ENCODE measurements around the gene ST8SIA6. TPM values are rescaled to one million over a fixed set of nuclear protein-coding genes. Genes with fewer than 3 reads are reported as not detected.
A peak's percentile ranks its signal among the peaks of the same experiment; 100 is the strongest.

Gene ST8SIA6
- total and polyA plus RNA-seq, 10 of the 15 experiments (the other 5 are each of a cell fraction or from before 2014, with no cell fraction given), result 0.22 TPM; not detected in 9

DNA sequence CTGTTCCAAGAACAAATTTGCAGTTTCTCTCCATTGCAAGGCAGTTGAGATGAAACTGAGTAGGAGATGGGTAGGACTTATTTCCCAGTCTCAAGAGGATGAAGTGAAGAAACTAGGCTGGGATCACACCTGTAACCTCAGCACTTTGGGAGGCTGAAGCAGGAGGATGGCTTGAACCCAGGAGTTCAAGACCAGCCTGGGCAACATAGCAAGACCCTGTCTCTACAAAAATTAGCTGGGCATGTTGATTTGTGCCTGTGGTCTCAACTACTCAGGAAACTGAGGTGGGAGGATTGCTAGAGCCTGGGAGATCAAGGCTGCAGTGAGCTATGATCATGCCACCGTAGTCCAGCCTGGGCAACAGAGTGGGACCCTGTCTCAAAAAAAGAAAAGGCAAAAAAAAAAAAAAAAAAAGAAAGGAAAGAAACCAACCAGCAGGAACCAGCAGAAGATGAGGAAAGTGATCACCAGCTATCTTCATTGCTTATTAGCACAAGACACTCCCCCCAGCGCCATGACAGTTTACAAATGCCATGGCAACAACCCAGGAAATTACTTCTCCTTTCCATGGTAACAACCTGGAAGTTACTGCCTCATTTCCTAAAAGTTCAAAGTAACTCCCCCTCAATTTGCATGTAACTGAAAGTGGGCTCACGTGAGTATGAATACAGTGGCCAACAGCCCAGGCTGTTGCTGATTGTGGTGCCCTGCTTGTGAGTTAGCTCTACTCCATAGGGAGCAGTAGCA, 18.3 kb upstream of the ST8SIA6 start:
- Histone ChIP-seq H3K27me3 (replicated peaks in 1 of 2; ENCODE audit: control insufficient read depth in 2 of 2, insufficient read depth in 2 of 2, low read length in 1 of 2) (no peaks in the 10 kb centered on the region), H3K79me2 (ENCODE audit: control insufficient read depth, insufficient read depth, low read length) (no peaks in the 10 kb centered on the region), H3K4me1 (ENCODE audit: control insufficient read depth, insufficient read depth, low read length) (no peaks in the 10 kb centered on the region), H3K4me2 (ENCODE audit: control insufficient read depth, insufficient read depth) (no peak overlapping the region), H3K36me3 (ENCODE audit: control insufficient read depth in 2 of 2, insufficient read depth in 2 of 2, low read length in 1 of 2) (no peaks in the 10 kb centered on the region), H3K9ac (ENCODE audit: control insufficient read depth, insufficient read depth, low read length) (no peak overlapping the region), H3K27ac (ENCODE audit: control insufficient read depth, insufficient read depth) (no peak overlapping the region), H4K20me1 (ENCODE audit: control insufficient read depth, insufficient read depth) (no peaks in the 10 kb centered on the region), H3K9me3 (replicated peaks; ENCODE audit: control insufficient read depth, insufficient read depth, low read length) (peaks cover 5% of the 10 kb centered on the region), H2AFZ (ENCODE audit: control insufficient read depth, low read depth, low read length) (no peak overlapping the region), H3K4me3 (no peak overlapping the region)
- POLR2A ChIA-PET, result no interaction called here
- CTCF ChIA-PET, result no interaction called here
- DNase-seq (ENCODE audit: low read depth, low spot score) (no peak), FAIRE-seq (no peak), ATAC-seq (no peak)
- 72% methylated on average over 3 of the region's 3 CpGs for WGBS (ENCODE audit: insufficient coverage, insufficient replicate concordance, low lambda C conversion rate, missing lambda C conversion rate)
- in situ Hi-C loops (cut with MboI) (no loop called here), intact Hi-C loops (cut with micrococcal nuclease; ENCODE audit: unreplicated experiment) (no loop called here)
- no TSS peak for BruUV-seq (replicated peaks)
- RAD21 ChIA-PET (ENCODE audit: unreplicated experiment), result no interaction called here
- SMC1A ChIA-PET (ENCODE audit: uncharacterized antibody, unreplicated experiment), result interaction anchor here (0.8 to 1.7 kb wide), 3 partner anchors 18 to 38 kb away, joined by 4 to 5 read pairs (median 4); no protein-coding TSS in a partner anchor
- TF ChIP-seq GABPA (IDR thresholded peaks at IDR 0.05; ENCODE audit: low read depth) (0 out of 2 replicates have a peak, but pooled peaks have one; percentile 15), KLF5 (IDR thresholded peaks at IDR 0.05; ENCODE audit: partially characterized antibody) (no peak), YY1 (IDR thresholded peaks at IDR 0.05; ENCODE audit: low read depth, low read length) (peak; percentile 64; the same call in 1 of the 2 replicates), PML (IDR thresholded peaks at IDR 0.05; ENCODE audit: low read length) (no peak), NR2C1 (IDR thresholded peaks at IDR 0.05) (peak; percentile 41; the same call in 1 of the 2 replicates), POU2F2 (IDR thresholded peaks at IDR 0.05; ENCODE audit: borderline replicate concordance, low read depth, low read length) (0 out of 3 replicates have a peak, but pooled peaks have one; percentile 20), BHLHE40 (IDR thresholded peaks at IDR 0.05; ENCODE audit: borderline replicate concordance in 1 of 2, low read depth in 2 of 2, low read length in 1 of 2) (0 out of 4 replicates have a peak, but pooled peaks of 1 of the 2 experiments have one; percentile 36)

DNA sequence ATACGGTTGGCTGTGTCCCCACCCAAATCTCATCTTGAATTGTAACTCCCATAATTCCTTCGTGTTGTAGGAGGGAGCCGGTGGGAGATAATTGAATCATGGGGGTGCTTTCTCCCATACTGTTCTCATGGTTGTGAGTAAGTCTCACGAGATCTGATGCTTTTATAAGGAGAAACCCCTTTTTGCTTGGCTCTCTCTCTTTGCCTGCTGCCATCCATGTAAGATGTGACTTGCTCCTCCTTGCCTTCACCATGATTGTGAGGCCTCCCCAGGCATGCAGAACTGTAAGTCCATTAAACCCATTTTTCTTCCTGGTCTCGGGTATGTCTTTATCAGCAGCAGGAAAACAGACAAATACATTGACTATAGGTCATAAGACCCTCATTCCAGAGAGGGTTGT, 15.9 kb upstream of the ST8SIA6 start:
- Histone ChIP-seq H3K79me2 (ENCODE audit: control insufficient read depth, insufficient read depth, low read length) (no peaks in the 10 kb centered on the region), H3K4me3 (no peak overlapping the region), H3K9ac (ENCODE audit: control insufficient read depth, insufficient read depth, low read length) (no peak overlapping the region), H3K9me3 (replicated peaks; ENCODE audit: control insufficient read depth, insufficient read depth, low read length) (peaks cover 5% of the 10 kb centered on the region), H4K20me1 (ENCODE audit: control insufficient read depth, insufficient read depth) (no peaks in the 10 kb centered on the region), H3K36me3 (ENCODE audit: control insufficient read depth in 2 of 2, insufficient read depth in 2 of 2, low read length in 1 of 2) (no peaks in the 10 kb centered on the region), H2AFZ (ENCODE audit: control insufficient read depth, low read depth, low read length) (no peak overlapping the region), H3K4me1 (ENCODE audit: control insufficient read depth, insufficient read depth, low read length) (no peaks in the 10 kb centered on the region), H3K27me3 (replicated peaks in 1 of 2; ENCODE audit: control insufficient read depth in 2 of 2, insufficient read depth in 2 of 2, low read length in 1 of 2) (no peaks in the 10 kb centered on the region), H3K27ac (ENCODE audit: control insufficient read depth, insufficient read depth) (no peak overlapping the region), H3K4me2 (ENCODE audit: control insufficient read depth, insufficient read depth) (no peak overlapping the region)
- ChIA-PET RAD21 (ENCODE audit: unreplicated experiment) (no interaction called here), CTCF (interaction anchor here (0.7 to 1.0 kb wide), 2 partner anchors 10 to 131 kb away, joined by 3 read pairs; no protein-coding TSS in a partner anchor), SMC1A (ENCODE audit: uncharacterized antibody, unreplicated experiment) (no interaction called here), POLR2A (no interaction called here)
- ATAC-seq, result no peak
- WGBS (ENCODE audit: insufficient coverage, insufficient replicate concordance, low lambda C conversion rate, missing lambda C conversion rate), result 32% methylated on average over 5 of the region's 5 CpGs
- no peak for FAIRE-seq
- no peak for DNase-seq (ENCODE audit: low read depth, low spot score)
- intact Hi-C loops (cut with micrococcal nuclease; ENCODE audit: unreplicated experiment) (no loop called here), in situ Hi-C loops (cut with MboI) (no loop called here)
- no TSS peak for BruUV-seq (replicated peaks)
- TF ChIP-seq BMI1 (IDR thresholded peaks at IDR 0.05; ENCODE audit: borderline replicate concordance) (no peak), KLF5 (IDR thresholded peaks at IDR 0.05; ENCODE audit: partially characterized antibody) (no peak), ATF7 (IDR thresholded peaks at IDR 0.05; ENCODE audit: low read depth) (no peak), POU2F2 (IDR thresholded peaks at IDR 0.05; ENCODE audit: borderline replicate concordance, low read depth, low read length) (no peak), MYB (IDR thresholded peaks at IDR 0.05; ENCODE audit: borderline replicate concordance, low read depth, low read length) (no peak)
- TF ChIP-seq, protein P1, sequence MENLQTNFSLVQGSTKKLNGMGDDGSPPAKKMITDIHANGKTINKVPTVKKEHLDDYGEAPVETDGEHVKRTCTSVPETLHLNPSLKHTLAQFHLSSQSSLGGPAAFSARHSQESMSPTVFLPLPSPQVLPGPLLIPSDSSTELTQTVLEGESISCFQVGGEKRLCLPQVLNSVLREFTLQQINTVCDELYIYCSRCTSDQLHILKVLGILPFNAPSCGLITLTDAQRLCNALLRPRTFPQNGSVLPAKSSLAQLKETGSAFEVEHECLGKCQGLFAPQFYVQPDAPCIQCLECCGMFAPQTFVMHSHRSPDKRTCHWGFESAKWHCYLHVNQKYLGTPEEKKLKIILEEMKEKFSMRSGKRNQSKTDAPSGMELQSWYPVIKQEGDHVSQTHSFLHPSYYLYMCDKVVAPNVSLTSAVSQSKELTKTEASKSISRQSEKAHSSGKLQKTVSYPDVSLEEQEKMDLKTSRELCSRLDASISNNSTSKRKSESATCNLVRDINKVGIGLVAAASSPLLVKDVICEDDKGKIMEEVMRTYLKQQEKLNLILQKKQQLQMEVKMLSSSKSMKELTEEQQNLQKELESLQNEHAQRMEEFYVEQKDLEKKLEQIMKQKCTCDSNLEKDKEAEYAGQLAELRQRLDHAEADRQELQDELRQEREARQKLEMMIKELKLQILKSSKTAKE (IDR thresholded peaks at IDR 0.05; ENCODE audit: low read depth, poor library complexity, severe bottlenecking), result no peak
- TF ChIP-seq, protein P2, sequence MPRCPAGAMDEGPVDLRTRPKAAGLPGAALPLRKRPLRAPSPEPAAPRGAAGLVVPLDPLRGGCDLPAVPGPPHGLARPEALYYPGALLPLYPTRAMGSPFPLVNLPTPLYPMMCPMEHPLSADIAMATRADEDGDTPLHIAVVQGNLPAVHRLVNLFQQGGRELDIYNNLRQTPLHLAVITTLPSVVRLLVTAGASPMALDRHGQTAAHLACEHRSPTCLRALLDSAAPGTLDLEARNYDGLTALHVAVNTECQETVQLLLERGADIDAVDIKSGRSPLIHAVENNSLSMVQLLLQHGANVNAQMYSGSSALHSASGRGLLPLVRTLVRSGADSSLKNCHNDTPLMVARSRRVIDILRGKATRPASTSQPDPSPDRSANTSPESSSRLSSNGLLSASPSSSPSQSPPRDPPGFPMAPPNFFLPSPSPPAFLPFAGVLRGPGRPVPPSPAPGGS (IDR thresholded peaks at IDR 0.05; ENCODE audit: borderline replicate concordance, insufficient read depth, low read depth, low read length, poor library complexity, severe bottlenecking), result no peak

Measured in GM12878 (cell line).